RPMI7951 (cell line): ENCODE results near the gene CDC42SE1. TPM values are rescaled to one million over a fixed set of nuclear protein-coding genes. Genes with fewer than 3 reads are reported as not detected.

ENCODE experiments used
- DNase-seq: peaks from one replicate; pipeline ENCODE4 v3.0.0-alpha.2; 2012; ENCODE audit warnings: low read depth
- total RNA-seq: library from RNA; depleted of rRNA; stranded (reverse); fragments of >200 nt; shearing (Covaris generic); gene quantifications from 2 replicates; pipeline ENCODE4 v1.2.3, GENCODE V29; 2014; rRNA removed

Gene CDC42SE1
- total RNA-seq, 1 experiment from 2014 or later, result 54.9 TPM

GRCh38 chr1:151009206-151009587 is 50.2 kb downstream of the CDC42SE1 start:
- peak; percentile 6 for DNase-seq

GRCh38 chr1:151008244-151009205 is 50.9 kb downstream of the CDC42SE1 start, which contains the start of gene PRUNE1:
PRUNE1 (plus strand) TSS chr1:151008449; CDS start chr1:151008633, 184 bp downstream.
- DNase-seq, result peak; percentile 94

GRCh38 chr1:151007853-151008243 is 51.6 kb downstream of the CDC42SE1 start:
- no peak for DNase-seq

- DNase-seq, result peak; percentile 87
Measured at GRCh38 chr1:151006327-151007052, 52.9 kb downstream of the CDC42SE1 start, which contains the start of gene MINDY1. MINDY1 (minus strand) TSS chr1:151006902; CDS start chr1:151002617, 4,285 bp downstream.

GRCh38 chr1:151005729-151006319 is 53.6 kb downstream of the CDC42SE1 start:
- DNase-seq, result no peak

- no peak for DNase-seq
Measured at GRCh38 chr1:151003180-151003579, 56.2 kb downstream of the CDC42SE1 start.

- DNase-seq, result no peak
Measured at GRCh38 chr1:151002611-151003010, 56.8 kb downstream of the CDC42SE1 start.

- no peak for DNase-seq
Measured at GRCh38 chr1:151002051-151002450, 57.4 kb downstream of the CDC42SE1 start.

GRCh38 chr1:151001602-151002001 is 57.8 kb downstream of the CDC42SE1 start:
- DNase-seq, result no peak

Other genes with a start within 250 kb of the CDC42SE1 start
- 12.8 and 16.8 TPM in 2 replicates for gene ARNT, start 183.0 kb downstream of the CDC42SE1 start, total RNA-seq
- gene CTXND2, start 172.5 kb downstream of the CDC42SE1 start, total RNA-seq, result not detected in 2 replicates
- gene SETDB1, start 133.3 kb downstream of the CDC42SE1 start, total RNA-seq, result 21.0 and 26.9 TPM in 2 replicates
- gene CERS2, start 84.8 kb downstream of the CDC42SE1 start, total RNA-seq, result 91.0 and 122 TPM in 2 replicates
- gene ANXA9, start 77.3 kb downstream of the CDC42SE1 start, total RNA-seq, result 0.20 TPM in 1 of 2 replicates, not detected in the other
- 7.7 and 10.3 TPM in 2 replicates for gene MINDY1, start 52.7 kb downstream of the CDC42SE1 start, total RNA-seq
- gene PRUNE1, start 51.2 kb downstream of the CDC42SE1 start, total RNA-seq, result 10.5 and 10.8 TPM in 2 replicates
- gene BNIPL, start 23.0 kb downstream of the CDC42SE1 start, total RNA-seq, result 0.48 TPM in 1 of 2 replicates, not detected in the other
- gene C1orf56, start 11.9 kb downstream of the CDC42SE1 start, total RNA-seq, result 3.0 and 3.2 TPM in 2 replicates
- gene MLLT11, start 775 bp upstream of the CDC42SE1 start, total RNA-seq, result 16.8 and 20.5 TPM in 2 replicates
- 6.3 and 6.7 TPM in 2 replicates for gene GABPB2, start 11.1 kb upstream of the CDC42SE1 start, total RNA-seq
- 0.48 and 0.78 TPM in 2 replicates for gene SEMA6C, start 87.0 kb upstream of the CDC42SE1 start, total RNA-seq
- gene TNFAIP8L2, start 97.0 kb upstream of the CDC42SE1 start, total RNA-seq, result not detected in 2 replicates
- gene LYSMD1, start 106.3 kb upstream of the CDC42SE1 start, total RNA-seq, result 7.4 and 8.2 TPM in 2 replicates
- gene SCNM1, start 106.5 kb upstream of the CDC42SE1 start, total RNA-seq, result 47.4 and 58.5 TPM in 2 replicates
- gene TMOD4, start 116.4 kb upstream of the CDC42SE1 start, total RNA-seq, result 0.36 TPM in 1 of 2 replicates, not detected in the other
- gene VPS72, start 130.6 kb upstream of the CDC42SE1 start, total RNA-seq, result 54.0 and 63.8 TPM in 2 replicates
- 27.4 and 39.5 TPM in 2 replicates for gene PIP5K1A, start 138.9 kb upstream of the CDC42SE1 start, total RNA-seq
- gene PSMD4, start 195.1 kb upstream of the CDC42SE1 start, total RNA-seq, result 186 and 201 TPM in 2 replicates
- gene ZNF687, start 222.7 kb upstream of the CDC42SE1 start, total RNA-seq, result 6.7 and 10.9 TPM in 2 replicates